Cerebellar cortex (tissue), 1 donor: ENCODE results near the gene SLC6A17.

Experiments
- DNase-seq: peaks from one replicate; pipeline ENCODE4 v3.0.0-alpha.2; 2015; ENCODE audit warnings: low spot score

Gene SLC6A17

DNA sequence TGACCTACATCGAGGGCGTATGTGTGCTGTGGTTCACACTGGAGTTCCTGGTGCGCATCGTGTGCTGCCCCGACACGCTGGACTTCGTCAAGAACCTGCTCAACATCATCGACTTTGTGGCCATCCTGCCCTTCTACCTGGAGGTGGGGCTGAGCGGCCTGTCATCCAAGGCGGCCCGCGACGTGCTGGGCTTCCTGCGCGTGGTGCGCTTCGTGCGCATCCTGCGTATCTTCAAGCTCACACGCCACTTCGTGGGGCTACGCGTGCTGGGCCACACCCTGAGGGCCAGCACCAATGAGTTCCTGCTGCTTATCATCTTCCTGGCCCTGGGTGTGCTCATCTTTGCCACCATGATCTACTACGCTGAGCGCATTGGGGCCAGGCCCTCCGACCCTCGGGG is 72.8 kb downstream of the SLC6A17 start:
- DNase-seq, result no peak

DNA sequence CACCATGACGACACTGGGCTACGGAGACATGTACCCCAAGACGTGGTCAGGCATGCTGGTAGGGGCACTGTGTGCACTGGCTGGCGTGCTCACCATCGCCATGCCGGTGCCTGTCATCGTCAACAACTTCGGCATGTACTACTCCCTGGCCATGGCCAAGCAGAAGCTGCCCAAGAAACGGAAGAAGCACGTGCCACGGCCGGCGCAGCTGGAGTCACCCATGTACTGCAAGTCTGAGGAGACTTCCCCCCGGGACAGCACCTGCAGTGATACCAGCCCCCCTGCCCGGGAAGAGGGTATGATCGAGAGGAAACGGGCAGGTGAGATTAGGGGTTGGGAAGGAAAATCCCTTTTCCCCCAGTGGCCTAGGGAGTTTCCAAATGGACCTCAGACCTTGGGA is 73.3 kb downstream of the SLC6A17 start:
- no peak for DNase-seq

DNA sequence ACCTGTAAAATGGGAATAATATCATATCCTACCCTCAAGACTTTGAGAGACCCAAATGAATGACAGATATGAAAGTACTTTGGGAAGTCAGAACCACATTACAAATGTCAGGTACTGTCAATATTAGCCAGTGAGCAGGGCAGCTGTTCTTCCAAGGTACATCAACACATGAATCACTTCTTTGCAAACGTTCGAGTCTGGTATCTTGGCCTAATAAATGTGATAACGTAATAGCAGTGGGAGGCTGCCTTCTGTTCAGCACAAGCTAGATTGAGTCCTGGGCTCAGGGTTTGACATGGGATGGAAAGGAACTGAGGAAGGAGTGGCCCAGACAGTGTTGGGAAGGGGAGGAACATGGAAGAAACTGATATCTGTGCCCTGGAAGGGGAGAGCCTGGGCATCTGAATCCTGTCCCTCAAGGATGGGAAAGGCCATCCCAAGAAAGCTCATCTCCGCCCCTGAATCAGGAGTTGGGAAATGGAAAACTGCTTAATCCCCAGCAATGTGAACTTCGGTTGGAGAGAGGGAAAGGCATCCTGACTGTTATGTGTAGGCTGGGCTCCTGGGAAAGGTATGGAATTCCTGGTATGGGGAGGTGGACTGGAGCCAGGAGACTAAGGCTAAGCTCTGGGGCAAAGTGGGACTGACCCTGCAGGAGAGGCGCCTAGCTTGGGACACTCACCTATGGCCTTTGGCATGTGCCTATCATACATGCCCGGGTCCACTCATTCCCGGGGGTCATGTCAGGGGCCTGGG is 74.1 kb downstream of the SLC6A17 start:
- DNase-seq, result no peak

DNA sequence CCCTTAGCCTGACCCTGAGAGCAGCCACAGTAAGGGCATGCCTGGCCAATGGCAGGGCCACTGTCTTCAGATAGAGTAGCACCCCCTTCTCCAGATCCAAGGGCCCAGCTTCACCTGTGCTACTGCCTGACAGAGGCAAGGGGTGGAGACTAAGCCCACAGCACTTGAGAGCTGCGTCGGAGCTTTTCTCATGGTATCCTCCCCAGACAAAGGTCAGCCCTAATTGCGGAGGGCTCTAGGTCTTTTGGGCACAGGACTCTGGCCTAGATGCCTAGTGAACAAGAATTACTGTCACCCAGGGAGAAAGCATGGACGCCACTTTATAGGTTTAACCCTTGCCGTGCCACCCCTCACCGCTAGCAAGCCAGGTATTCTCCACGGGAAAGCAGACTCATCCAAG is 74.9 kb downstream of the SLC6A17 start:
- no peak for DNase-seq

DNA sequence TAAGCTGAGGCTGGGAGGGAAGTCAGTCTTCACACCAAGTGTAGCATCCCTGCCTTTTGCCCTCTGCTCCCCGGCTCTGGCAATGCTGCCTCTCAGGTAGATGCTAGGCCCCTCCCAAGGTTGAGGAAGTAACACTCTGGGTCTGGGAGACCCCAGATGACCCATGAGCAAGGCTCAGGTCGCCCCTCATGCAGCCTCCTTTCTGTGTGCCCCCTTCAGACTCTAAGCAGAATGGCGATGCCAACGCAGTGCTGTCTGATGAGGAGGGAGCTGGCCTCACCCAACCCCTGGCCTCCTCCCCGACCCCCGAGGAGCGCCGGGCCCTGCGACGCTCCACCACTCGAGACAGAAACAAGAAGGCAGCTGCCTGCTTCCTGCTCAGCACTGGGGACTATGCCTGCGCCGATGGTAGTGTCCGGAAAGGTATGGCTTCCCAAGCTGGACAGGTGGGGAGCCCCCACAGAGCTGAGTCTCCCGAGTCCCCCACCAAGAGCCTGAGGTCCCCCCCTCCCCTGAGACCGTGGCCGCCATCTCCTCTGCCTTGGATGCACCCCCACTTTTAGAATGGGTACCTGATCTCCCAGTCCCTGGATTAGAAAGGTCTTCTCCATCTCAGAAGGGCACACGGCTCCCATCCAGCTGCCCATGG is 75.6 kb downstream of the SLC6A17 start:
- no peak for DNase-seq

DNA sequence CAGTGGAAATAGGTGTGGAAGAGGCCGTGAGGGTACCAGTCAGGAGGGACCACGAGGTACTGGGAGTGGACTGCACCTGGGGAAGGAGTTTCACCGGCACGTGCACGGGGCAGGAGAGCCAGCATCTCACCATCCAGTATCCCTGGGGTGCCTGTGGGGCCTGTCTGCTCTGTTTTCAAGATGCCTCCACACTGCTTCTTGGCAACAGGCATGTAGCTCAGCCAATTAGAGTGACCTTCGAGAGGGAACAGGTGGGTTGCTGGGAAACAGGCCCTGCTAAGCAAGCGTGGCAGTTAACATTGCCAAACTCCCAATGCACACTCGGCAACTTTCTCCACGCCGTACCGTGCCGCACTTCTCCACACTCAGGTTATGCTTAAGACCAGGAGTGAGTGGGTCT is 77.5 kb downstream of the SLC6A17 start:
- DNase-seq, result peak; percentile 83

DNA sequence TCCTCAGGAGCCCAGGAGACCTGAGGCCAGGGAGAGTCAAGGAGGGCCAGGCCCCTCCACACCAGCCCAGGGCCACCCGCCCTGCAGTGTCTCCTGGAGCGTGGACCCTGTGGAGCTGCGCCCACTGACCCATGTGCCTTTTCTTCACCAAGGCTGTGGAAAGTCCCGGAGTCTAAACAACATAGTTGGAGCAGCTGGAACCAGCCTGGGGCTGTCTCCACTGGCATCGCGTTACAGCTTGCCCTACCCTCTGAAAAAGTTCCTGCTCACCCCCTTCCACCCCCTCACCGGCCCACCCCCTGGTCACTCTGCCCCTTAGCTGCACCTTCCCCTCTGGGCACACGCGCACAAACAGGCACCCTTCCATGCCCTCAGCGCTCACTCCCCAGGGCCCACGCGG is 78.1 kb downstream of the SLC6A17 start:
- DNase-seq, result no peak

DNA sequence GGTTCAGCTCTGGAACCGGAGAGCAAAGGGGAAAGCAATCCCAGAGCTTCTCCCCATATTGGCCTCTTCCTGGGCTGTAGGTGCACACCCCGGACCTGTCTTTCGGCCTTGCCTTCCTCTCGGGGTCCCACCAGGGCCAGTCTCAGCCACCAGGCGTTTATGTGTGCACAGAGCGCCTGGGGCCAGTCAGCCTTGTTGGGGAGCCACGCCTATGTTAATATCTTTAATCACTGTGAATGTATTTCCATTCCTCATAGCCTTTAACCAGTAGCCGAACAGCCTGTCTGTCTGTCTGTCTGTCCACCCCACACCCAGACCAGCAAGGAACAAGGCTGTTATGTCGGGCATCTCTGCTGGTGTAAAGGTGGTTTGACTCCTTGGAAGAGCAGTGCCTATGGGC is 78.6 kb downstream of the SLC6A17 start:
- DNase-seq, result no peak

DNA sequence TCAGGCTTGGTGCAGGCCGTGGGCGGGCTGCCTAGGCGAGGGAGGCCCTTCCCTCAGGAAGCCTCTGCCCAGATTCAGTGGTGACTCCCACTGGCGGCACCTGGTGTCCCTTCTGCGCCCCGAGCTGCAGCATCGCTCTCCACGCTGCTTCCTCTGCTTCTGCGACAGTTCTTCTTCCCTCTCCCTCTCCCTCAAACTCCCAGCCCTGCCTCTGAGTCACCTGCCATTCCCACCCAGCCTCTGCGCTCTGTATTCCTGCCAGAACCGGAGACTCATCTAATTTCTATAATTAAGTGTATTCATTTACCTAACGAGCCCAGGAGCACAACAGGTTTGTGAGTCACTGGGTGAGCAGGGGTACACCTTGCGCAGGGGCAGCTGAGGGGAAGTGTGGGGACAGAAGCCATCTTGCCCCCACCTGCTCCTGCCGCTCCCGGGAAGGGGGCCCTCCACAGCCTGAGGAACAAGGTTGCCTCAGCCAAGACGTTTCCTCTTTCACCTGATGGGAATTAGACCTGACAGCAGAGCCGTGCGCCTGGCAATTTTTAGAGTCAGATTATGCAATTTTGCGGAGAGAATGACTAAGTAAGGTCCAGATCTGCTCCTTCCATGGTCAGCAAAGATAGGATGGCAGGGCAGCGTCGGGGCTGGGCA is 79.2 kb downstream of the SLC6A17 start:
- DNase-seq, result peak; percentile 83

DNA sequence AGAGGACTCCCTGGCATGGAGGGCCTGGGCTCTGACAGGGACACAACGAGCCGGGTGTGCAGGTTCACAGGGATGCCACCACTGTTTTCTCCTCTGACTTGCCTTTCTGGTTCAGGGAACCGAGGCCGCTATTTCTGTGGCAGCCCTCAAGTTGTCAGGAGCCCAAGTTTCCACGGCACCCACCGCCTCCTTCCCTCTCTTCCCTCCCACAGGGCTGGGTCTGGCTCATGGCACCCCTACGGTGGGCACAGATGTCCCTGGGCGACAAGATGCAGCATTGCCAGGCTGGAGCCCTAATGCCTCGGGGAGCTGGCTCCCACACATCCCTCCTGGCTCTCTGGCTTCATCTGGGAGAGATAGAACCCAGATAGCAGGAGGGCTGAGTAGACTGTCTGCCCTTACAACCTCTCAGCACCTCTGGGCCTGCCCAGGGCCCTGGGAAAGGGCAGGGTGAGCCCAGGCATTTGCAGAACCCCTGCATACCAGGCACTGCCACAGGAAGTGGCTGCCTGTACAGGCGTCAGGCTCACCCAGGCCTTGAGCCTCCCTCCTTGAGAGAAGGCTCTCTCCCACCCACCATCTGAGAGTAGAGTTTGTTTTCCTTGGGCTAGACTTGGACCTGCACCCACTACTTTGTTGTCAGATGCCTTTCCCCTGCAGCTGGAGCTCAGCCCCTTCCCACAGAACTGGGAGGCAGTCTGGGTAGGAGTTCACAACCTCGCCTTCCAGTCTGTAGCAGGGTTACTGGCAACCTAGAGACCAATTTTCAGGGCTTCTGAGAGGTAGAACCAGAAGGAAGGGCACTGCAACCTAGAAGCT is 80.3 kb downstream of the SLC6A17 start:
- DNase-seq, result no peak

DNA sequence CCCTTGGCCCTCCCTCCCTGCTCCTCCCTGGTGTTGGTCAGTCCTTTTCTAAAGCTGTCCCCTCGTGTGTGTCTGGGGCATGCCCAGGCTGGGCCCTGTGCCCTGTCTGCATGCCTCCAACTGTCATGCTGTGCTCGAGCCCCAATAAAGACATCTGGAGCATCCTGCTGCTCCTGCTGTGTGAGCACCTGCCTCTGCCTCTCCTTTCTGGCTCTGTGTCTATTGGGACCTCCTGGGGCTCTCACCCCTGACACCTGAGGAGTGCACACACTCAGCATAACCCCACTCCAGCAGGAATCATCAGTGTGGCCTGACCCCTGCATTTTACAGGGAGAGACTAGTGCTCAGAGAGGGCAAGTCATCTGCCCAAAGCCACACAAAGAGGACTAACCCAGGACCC is 83.6 kb downstream of the SLC6A17 start:
- DNase-seq, result no peak

DNA sequence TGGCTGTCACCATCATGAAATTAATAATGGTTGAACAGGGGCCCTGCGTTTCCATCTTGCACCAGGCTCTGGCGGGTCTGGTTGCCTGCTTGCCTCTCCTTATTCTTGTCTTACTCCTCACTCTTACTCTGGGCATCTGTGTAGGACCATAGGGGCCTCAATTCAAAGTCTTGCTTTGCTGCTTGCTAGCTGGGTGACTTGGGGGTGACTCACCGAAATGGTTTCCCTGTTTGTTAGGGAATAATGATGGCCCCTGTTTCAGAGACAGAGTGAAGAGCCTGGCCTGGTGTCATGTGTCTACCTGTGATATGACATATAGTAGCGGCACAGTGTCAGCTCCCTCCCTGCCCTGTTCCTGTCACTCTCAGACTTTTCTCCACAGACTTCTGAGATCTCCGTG is 84.4 kb downstream of the SLC6A17 start:
- DNase-seq, result no peak

DNA sequence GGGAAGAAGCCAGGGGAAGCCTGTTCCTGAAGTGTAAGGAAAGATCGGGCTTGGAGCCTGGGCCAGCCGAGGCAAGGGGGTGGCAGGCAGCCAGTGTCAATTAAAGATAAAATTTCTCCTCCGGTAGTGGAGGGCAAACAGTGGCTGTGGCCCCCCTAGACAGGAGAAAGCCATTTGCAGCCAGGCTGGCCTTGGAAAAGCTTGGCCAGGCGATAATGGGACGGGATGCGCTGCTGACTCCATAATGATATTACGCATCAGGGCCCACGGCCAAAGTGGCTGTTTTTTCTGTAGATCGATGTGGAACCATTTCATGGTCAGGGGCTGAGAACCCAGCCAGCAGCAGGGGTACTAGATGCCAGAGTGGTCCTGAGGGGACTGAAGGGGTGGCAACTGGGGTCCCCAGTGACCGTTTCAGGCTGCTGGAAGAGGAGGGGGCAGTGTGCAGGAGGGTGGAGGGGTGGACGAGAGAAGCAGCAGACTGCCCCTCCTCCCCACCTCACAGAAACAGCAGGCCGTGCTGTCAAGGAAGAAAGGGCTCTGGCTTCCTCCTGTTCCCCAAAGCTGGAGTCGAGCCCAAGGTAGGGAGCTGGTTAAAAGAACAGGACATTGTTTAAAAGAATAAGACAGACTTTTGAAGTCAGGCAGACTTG is 85.0 kb downstream of the SLC6A17 start:
- DNase-seq, result no peak

DNA sequence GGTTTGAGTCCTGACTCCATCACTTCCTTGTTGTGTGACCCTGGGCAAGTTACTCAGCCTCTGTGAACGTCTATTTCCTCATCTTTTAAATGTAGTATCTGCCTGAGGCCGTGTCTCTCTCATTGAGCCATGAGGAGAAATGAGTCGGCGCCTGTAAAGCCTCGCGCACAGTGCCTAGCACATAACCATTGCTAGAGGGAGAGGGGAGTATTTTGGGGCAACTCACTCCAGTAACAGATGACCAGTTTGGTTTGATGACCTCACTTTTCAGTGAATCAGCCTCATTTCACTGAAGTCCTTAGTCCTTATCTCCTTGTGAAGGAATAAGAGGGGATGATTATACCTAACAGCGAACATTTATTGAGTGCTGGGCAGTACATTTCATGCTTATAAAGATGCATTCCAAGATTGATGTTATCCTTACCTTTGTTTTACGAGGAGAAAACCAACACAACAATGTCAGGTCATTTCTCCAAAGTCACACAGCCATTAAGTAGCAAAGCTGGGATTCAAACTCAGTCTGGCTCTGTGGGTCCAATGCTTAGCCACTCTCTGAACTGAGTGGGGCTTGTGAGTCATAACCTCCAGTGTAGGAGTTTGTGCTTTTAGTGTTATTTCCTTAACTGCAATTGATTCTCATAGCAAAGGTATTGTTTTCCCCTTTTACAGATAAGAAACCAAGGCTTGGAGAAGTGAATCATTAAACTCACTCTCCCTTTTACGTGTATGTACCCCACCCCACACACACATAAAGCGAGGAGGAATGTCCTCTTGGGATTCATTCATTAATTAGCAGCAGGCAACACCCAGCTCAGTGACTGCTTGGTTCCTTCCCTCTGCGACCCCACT is 85.8 kb downstream of the SLC6A17 start:
- no peak for DNase-seq

DNA sequence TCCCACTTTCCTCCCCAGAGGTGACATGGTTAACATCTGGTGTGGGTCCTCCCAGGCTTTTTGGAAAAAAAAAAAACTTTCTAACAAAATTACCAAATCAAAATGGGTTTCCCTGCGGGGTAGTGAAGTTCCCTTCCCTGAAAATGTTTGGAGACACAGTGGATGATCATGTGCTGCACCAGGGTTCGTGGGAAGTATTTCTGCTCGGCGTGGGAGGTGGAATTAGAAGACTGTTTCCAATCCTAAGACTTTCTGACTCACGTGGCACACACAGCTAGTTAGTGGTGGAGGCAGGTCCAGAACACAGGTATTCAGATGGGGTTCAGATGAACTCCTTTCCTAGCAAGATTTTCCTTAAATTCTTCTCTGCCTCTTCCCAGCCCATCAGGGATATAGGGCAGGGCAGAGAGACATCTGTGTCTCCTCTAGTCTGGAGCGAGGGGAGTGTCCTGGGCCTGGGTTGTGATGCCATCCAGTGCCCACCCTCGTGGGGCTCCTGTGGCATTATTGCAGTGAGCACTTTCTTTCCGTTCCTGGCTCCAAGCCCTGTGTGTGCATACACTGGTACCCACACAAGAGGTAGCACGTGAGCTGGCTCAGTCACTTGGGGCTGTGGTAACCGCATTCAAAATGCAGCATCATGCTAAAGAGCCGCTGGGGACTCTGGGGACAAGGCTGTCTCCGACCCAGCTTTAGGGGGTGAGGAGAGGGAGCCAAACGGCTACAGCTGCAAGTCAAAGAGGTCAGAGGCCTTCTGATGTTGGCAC is 87.3 kb downstream of the SLC6A17 start:
- no peak for DNase-seq

DNA sequence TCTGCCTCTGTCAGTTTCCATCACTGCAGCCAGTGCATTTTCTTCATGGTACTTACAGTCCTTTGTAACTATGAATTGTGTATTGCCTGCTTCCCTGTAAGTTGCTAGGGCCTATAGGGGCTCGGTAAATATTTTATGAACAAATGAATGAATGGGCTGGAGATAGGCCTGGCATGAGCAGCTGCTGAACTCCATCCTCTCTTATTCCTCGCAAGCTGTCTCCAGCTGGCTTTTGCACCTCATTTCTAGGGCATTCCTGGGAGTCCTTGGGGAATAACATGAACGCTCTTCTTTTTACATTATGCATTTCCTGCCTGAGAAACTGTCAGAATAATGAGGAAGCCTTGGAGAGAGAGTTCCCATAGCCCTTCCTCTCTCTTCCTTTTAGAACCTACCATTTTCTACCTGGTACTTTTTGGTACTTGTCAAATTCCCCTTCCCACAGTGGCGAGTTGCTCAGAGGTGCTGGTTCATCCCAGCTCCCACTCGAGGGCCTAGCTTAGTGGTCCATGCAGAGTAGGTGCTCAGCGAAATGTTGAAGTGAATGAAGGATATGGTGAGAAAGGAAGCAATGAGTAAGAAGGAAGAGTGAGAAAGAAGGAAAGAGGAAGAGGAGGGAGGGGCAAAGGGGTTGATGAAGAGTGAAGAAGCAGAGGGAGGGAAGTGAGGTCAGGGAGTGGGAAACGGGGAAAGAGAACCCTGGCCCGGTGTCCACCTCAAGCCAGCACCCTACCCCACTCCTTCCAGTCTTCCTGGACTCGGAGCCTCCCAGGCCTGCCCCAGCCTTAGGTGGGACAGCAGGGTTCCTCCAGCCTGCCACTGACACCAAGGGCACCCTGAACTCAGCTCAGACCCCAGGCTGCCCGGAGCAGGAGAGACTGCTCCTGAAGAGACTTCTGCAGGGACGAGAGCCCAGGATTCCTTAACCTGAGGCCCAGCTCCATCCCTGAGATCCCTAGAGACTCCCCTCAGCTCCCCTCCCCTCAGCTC is 89.4 kb downstream of the SLC6A17 start:
- DNase-seq, result no peak

DNA sequence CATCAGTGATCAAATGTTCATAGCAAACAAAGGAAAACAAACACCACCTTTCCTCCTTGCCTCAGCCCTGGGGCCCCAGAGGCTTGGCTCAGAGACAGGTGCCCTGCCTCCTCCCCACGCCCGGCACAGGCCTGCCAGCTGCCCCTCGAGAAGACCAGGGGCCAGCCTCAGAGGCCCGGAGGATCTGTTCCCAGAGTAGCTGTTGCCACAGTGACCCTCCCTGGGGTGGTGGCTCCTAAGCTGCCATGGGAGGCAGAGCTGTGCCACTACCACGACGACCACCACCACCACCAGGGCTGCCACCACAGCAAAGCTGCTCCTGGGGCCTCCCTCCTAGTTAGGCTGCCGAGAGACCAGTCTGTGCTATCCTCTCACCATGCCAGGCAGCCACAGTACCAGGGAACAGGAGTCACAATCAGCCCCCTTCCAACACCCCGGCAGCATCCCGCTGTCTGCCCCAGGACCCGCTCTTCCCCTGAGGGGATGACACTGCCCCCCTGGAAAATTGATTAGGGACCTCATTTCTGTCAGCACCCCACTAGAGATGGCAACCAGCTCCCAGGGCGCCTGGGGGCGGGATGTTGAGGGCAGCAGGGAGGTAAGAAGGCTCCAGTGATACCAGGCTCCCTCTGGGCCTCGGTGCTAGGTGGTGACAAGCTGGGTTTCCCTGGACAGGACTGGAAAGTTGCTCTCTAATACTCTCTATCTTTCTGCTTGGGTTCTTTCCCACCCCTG is 90.3 kb downstream of the SLC6A17 start:
- no peak for DNase-seq

DNA sequence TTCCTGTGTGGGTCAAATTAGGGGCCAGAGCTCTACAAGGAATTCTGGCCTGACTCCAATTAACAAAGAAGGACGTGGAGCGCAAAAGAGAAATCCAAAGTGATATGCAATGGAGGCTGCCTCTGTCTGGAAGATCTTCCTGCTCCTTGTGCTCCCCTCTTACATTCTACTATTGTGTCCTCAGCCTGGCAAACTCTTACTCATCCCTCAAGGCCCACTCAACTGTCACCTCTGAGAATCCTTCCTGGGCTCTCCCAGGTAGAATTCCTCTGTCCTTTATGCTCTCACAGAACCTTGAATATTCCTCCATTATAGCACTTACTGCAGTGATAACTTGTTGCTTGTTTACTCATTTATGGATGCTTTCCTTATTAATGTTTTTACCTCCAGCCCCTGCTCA is 91.2 kb downstream of the SLC6A17 start:
- DNase-seq, result no peak
